H1 (cell line): Measurements from ENCODE around the gene ZC3H18. TPM values are rescaled to one million over a fixed set of nuclear protein-coding genes. Genes with fewer than 3 reads are reported as not detected.

ENCODE experiments used
- CBX8 ChIP-seq: fragments of 300-800, 300-1000 bp; sonication (generic); IDR thresholded peaks from 2 replicates; pipeline ENCODE4 v1.7.1; 2016; ENCODE audit warnings: low read depth, low read length, borderline replicate concordance
- SAP30 ChIP-seq: fragments of 300-600 bp; sonication (generic); IDR thresholded peaks from 2 replicates; pipeline ENCODE4 v1.7.1; 2012; ENCODE audit warnings: low read length, moderate library complexity, mild to moderate bottlenecking, inconsistent platforms; ENCODE audit not compliant: insufficient read depth, insufficient replicate concordance
- SP4 ChIP-seq: IDR thresholded peaks from 2 replicates; pipeline ENCODE4 v1.6.1; 2012; ENCODE audit warnings: low read length, inconsistent platforms
- polyA plus RNA-seq, 7 experiments: library from polyadenylated mRNA; depleted of rRNA in 3 of 7; stranded (reverse) in 5 of 7; unstranded in 2 of 7; fragments of >200 nt in 5 of 7; fragments of 200-250 nt in 2 of 7; gene quantifications; 1 replicate in 5 of 7; 2 replicates in 1 of 7; 4 replicates in 1 of 7; pipeline versions ENCODE4 v1.2.1 to v1.2.3, GENCODE V29; 2011 to 2013; ENCODE audit warnings: missing spikeins in 2 of 7, mixed read lengths in 2 of 7
- total RNA-seq: library from RNA; stranded (reverse); fragmentation: NEBNext Ultra II Directional; extraction: Animal tissue kit (Norgen Biotek cat#: 25700); gene quantifications from 2 replicates; pipeline ENCODE4 v1.2.1, GENCODE V29; 2021
- TF ChIP-seq, protein P1 (sequence below): IDR thresholded peaks from 2 replicates; pipeline ENCODE4 v1.6.1; 2012; ENCODE audit warnings: low read length, inconsistent platforms
- TF ChIP-seq, protein P2 (sequence below), 3 experiments: IDR thresholded peaks; 1 replicate in 2 of 3; 2 replicates in 1 of 3; pipeline versions ENCODE4 v1.5.1 to v1.6.1; 2011; ENCODE audit warnings: low read length in 3 of 3, mild to moderate bottlenecking in 3 of 3, inconsistent platforms in 2 of 3, low read depth in 1 of 3, moderate library complexity in 1 of 3; ENCODE audit not compliant: insufficient read depth in 1 of 3; ENCODE audit errors: control extremely low read depth in 1 of 3

The ZC3H18 gene
- total and polyA plus RNA-seq, 2 of the 8 experiments (the other 6 are each of a cell fraction or from before 2014, with no cell fraction given): 12.1 to 73.2 TPM

DNA sequence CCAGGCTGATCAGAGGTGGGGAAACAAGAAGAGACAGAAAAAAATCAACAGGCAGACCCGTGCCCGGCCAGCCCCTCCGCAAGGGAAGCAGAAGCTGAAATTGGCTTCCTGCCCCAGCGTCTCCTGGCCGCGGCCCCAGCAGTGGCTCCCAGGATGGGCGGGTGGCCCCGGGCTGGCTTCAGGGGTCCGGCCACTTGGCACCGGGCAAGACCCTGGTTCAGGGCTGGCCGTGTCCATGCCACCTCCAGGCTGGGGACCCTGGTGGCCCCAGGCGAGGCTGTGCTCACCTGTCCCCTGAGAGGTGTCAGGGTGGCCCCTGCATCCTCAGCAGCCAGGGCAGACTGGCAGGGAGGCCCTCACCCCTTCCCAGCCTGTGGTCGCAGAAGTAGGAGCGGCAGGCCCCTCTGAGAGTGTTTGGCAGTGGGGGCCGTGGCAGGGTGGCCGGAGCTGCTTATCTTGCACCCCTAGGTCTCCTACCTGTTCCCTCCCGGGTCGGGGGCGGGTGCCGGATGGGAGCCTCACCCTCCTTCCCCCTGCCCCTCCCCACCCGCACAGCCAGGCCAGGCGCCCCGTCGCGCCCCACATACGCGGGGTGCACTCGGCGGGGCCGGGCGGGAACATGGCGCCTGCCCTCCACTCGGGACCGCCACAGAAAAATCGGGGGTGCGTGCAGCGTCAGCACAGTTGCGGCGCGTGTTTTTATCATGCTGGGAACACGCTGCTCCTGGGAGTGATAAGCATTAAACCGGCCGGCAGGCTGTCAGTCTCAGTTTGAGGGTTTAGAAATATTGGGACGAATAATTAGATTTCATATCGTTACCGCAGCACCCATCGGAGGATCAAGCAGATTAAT is 46.7 kb upstream of the ZC3H18 start (continued):
- TF ChIP-seq SAP30 (no peak), SP4 (no peak), CBX8 (no peak)
- TF ChIP-seq, protein P1, sequence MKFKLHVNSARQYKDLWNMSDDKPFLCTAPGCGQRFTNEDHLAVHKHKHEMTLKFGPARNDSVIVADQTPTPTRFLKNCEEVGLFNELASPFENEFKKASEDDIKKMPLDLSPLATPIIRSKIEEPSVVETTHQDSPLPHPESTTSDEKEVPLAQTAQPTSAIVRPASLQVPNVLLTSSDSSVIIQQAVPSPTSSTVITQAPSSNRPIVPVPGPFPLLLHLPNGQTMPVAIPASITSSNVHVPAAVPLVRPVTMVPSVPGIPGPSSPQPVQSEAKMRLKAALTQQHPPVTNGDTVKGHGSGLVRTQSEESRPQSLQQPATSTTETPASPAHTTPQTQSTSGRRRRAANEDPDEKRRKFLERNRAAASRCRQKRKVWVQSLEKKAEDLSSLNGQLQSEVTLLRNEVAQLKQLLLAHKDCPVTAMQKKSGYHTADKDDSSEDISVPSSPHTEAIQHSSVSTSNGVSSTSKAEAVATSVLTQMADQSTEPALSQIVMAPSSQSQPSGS: no peak
- TF ChIP-seq, protein P2, sequence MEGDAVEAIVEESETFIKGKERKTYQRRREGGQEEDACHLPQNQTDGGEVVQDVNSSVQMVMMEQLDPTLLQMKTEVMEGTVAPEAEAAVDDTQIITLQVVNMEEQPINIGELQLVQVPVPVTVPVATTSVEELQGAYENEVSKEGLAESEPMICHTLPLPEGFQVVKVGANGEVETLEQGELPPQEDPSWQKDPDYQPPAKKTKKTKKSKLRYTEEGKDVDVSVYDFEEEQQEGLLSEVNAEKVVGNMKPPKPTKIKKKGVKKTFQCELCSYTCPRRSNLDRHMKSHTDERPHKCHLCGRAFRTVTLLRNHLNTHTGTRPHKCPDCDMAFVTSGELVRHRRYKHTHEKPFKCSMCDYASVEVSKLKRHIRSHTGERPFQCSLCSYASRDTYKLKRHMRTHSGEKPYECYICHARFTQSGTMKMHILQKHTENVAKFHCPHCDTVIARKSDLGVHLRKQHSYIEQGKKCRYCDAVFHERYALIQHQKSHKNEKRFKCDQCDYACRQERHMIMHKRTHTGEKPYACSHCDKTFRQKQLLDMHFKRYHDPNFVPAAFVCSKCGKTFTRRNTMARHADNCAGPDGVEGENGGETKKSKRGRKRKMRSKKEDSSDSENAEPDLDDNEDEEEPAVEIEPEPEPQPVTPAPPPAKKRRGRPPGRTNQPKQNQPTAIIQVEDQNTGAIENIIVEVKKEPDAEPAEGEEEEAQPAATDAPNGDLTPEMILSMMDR (IDR thresholded peaks at IDR 0.05; ENCODE audit: control extremely low read depth in 1 of 3, insufficient read depth in 1 of 3, low read depth in 1 of 3, low read length in 3 of 3): no peak
